Measurements from ENCODE around the gene TRIO.

GRCh38 chr5:14153071-14153864 lies 10.1 kb downstream of the TRIO start:
- TF ChIP-seq, protein P1, sequence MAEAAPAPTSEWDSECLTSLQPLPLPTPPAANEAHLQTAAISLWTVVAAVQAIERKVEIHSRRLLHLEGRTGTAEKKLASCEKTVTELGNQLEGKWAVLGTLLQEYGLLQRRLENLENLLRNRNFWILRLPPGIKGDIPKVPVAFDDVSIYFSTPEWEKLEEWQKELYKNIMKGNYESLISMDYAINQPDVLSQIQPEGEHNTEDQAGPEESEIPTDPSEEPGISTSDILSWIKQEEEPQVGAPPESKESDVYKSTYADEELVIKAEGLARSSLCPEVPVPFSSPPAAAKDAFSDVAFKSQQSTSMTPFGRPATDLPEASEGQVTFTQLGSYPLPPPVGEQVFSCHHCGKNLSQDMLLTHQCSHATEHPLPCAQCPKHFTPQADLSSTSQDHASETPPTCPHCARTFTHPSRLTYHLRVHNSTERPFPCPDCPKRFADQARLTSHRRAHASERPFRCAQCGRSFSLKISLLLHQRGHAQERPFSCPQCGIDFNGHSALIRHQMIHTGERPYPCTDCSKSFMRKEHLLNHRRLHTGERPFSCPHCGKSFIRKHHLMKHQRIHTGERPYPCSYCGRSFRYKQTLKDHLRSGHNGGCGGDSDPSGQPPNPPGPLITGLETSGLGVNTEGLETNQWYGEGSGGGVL (tag by site-specific recombination; IDR thresholded peaks at IDR 0.05) = no peak
- TF ChIP-seq KLF10 (tag by site-specific recombination; IDR thresholded peaks at IDR 0.05) (no peak), ZNF837 (tag by site-specific recombination; IDR thresholded peaks at IDR 0.05) (no peak), ZNF350 (tag by site-specific recombination; IDR thresholded peaks at IDR 0.05) (no peak), FEZF1 (tag by site-specific recombination; IDR thresholded peaks at IDR 0.05) (no peak), KLF16 (tag by site-specific recombination; IDR thresholded peaks at IDR 0.05) (no peak)
- TF ChIP-seq, protein P2, sequence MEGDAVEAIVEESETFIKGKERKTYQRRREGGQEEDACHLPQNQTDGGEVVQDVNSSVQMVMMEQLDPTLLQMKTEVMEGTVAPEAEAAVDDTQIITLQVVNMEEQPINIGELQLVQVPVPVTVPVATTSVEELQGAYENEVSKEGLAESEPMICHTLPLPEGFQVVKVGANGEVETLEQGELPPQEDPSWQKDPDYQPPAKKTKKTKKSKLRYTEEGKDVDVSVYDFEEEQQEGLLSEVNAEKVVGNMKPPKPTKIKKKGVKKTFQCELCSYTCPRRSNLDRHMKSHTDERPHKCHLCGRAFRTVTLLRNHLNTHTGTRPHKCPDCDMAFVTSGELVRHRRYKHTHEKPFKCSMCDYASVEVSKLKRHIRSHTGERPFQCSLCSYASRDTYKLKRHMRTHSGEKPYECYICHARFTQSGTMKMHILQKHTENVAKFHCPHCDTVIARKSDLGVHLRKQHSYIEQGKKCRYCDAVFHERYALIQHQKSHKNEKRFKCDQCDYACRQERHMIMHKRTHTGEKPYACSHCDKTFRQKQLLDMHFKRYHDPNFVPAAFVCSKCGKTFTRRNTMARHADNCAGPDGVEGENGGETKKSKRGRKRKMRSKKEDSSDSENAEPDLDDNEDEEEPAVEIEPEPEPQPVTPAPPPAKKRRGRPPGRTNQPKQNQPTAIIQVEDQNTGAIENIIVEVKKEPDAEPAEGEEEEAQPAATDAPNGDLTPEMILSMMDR (tag by site-specific recombination; IDR thresholded peaks at IDR 0.05) = no peak
